CD14-positive monocyte (primary cell): Measurements from ENCODE around the gene PTPRN2. TPM values are rescaled to one million over a fixed set of nuclear protein-coding genes. Genes with fewer than 3 reads are reported as not detected.

ENCODE experiments used
- DNase-seq, 3 donors: peaks; one replicate each; pipeline ENCODE4 v3.0.0-alpha.2; 2011 to 2022
- H2AFZ ChIP-seq: 2 replicates; pipeline ENCODE4 v1.6.0; 2012; ENCODE audit warnings: mild to moderate bottlenecking, low read depth, low read length, inconsistent platforms; ENCODE audit not compliant: insufficient read depth, poor library complexity, severe bottlenecking
- H3K27ac ChIP-seq, 2 donors: 1 replicate in 1 of 2; 2 replicates in 1 of 2; pipeline ENCODE4 v1.5.1; 2012 to 2013; ENCODE audit warnings: low read length in 2 of 2, control low read depth in 1 of 2, inconsistent platforms in 1 of 2, low read depth in 1 of 2, mild to moderate bottlenecking in 1 of 2
- H3K27me3 ChIP-seq, 2 donors: one replicate each; pipeline versions ENCODE4 v1.6.0 to v1.6.1; 2011 to 2013; ENCODE audit warnings: low read length in 2 of 2; ENCODE audit not compliant: control insufficient read depth in 2 of 2, insufficient read depth in 2 of 2
- H3K36me3 ChIP-seq, 2 donors: replicated peaks in 1 of 2; 1 replicate in 1 of 2; 2 replicates in 1 of 2; pipeline versions ENCODE4 v1.5.1 to v1.6.1; 2012 to 2013; ENCODE audit warnings: low read length in 2 of 2, control low read depth in 1 of 2, inconsistent platforms in 1 of 2, mild to moderate bottlenecking in 1 of 2; ENCODE audit not compliant: insufficient read depth in 2 of 2, control insufficient read depth in 1 of 2
- H3K4me1 ChIP-seq, 2 donors: 1 replicate in 1 of 2; 2 replicates in 1 of 2; pipeline versions ENCODE4 v1.5.1 to v1.6.1; 2012 to 2013; ENCODE audit warnings: low read length in 2 of 2, control low read depth in 1 of 2, inconsistent platforms in 1 of 2, mild to moderate bottlenecking in 1 of 2, moderate library complexity in 1 of 2; ENCODE audit not compliant: insufficient read depth in 2 of 2, control insufficient read depth in 1 of 2
- H3K4me2 ChIP-seq: replicated peaks from 2 replicates; pipeline ENCODE3; 2012; ENCODE audit warnings: low read length, moderate library complexity, mild to moderate bottlenecking; ENCODE audit not compliant: poor library complexity, severe bottlenecking; ENCODE audit errors: extremely low read depth
- H3K4me3 ChIP-seq, 3 experiments: fragments of 200-600 bp in 1 of 3; sonication (generic) in 1 of 3; replicated peaks in 1 of 3; 1 replicate in 2 of 3; 2 replicates in 1 of 3; pipeline ENCODE4 v1.5.1; 2011 to 2013; ENCODE audit warnings: low read length in 3 of 3, mild to moderate bottlenecking in 3 of 3, control low read depth in 2 of 3, low read depth in 2 of 3, inconsistent platforms in 1 of 3, moderate library complexity in 1 of 3
- H3K79me2 ChIP-seq: 2 replicates; pipeline ENCODE4 v1.6.0; 2012; ENCODE audit warnings: mild to moderate bottlenecking, control low read depth, inconsistent platforms, low read length, moderate library complexity; ENCODE audit not compliant: insufficient read depth
- H3K9ac ChIP-seq: 2 replicates; pipeline ENCODE4 v1.6.0; 2017; ENCODE audit warnings: low read length, mild to moderate bottlenecking; ENCODE audit not compliant: insufficient read depth, poor library complexity, severe bottlenecking
- H3K9me3 ChIP-seq, 2 donors: replicated peaks in 1 of 2; 1 replicate in 1 of 2; 2 replicates in 1 of 2; pipeline versions ENCODE4 v1.5.1 to v1.6.1; 2012 to 2013; ENCODE audit warnings: low read length in 2 of 2, control low read depth in 1 of 2; ENCODE audit not compliant: control insufficient read depth in 1 of 2, insufficient read depth in 1 of 2
- H4K20me1 ChIP-seq: 2 replicates; pipeline ENCODE4 v1.6.0; 2012; ENCODE audit warnings: mild to moderate bottlenecking, low read length, control low read depth, moderate library complexity; ENCODE audit not compliant: insufficient read depth
- H3K27ac Mint-ChIP-seq, 7 donors: one replicate each; pipeline ENCODE4 v1.8.0; 2020; ENCODE audit warnings: mild to moderate bottlenecking in 7 of 7, mixed read lengths in 7 of 7, moderate library complexity in 6 of 7, inconsistent platforms in 2 of 7
- H3K27me3 Mint-ChIP-seq, 3 donors: one replicate each; pipeline ENCODE4 v1.8.0; 2021 to 2022; ENCODE audit warnings: low read depth in 3 of 3, mild to moderate bottlenecking in 3 of 3, mixed read lengths in 3 of 3, moderate library complexity in 3 of 3, inconsistent platforms in 1 of 3
- H3K36me3 Mint-ChIP-seq, 2 donors: one replicate each; pipeline ENCODE4 v1.8.0; 2020; ENCODE audit warnings: mixed read lengths in 2 of 2, inconsistent platforms in 1 of 2, mild to moderate bottlenecking in 1 of 2
- H3K4me1 Mint-ChIP-seq: one replicate; pipeline ENCODE4 v1.8.0; 2020; ENCODE audit warnings: mild to moderate bottlenecking, mixed read lengths
- H3K4me3 Mint-ChIP-seq, 2 donors: one replicate each; pipeline ENCODE4 v1.8.0; 2020; ENCODE audit warnings: mild to moderate bottlenecking in 2 of 2, mixed read lengths in 2 of 2, moderate library complexity in 1 of 2
- H3K9me3 Mint-ChIP-seq, 7 donors: one replicate each; pipeline ENCODE4 v1.8.0; 2020 to 2022; ENCODE audit warnings: mixed read lengths in 7 of 7, mild to moderate bottlenecking in 6 of 7, moderate library complexity in 6 of 7, inconsistent platforms in 2 of 7
- CTCF ChIP-seq: fragments of 200-600 bp; IDR thresholded peaks from one replicate; pipeline ENCODE4 v1.8.0; 2022; ENCODE audit warnings: antibody characterized with exemption, mild to moderate bottlenecking
- WGBS: methylation state at CpG from one replicate; pipeline ENCODE4 v1.1.5; 2013; ENCODE audit warnings: missing lambda C conversion rate; ENCODE audit not compliant: insufficient coverage; 5-methylcytosine and 5-hydroxymethylcytosine counted together
- intact Hi-C, 2 donors: fragments of 100-400 bp; cut with micrococcal nuclease; formaldehyde crosslinking; loops; one replicate each; pipeline versions ENCODE4 v1.15.0 to v1.15.1; 2023
- polyA plus RNA-seq, 3 donors: library from polyadenylated mRNA; depleted of rRNA in 1 of 3; unstranded in 2 of 3; stranded (reverse) in 1 of 3; fragments of 300-500 nt in 2 of 3; fragments of >200 nt in 1 of 3; fragmentation: Illumina TruSeq in 2 of 3; gene quantifications; 1 replicate in 2 of 3; 2 replicates in 1 of 3; pipeline ENCODE4 v1.2.3, GENCODE V29; 2012 to 2021

PTPRN2 gene
- polyA plus RNA-seq, 3 donors = 0.25 to 1.4 (median 0.97) TPM

GRCh38 chr7:158488181-158488971 is 99.2 kb downstream of the PTPRN2 start:
- no peak for DNase-seq
- H3K4me3 Mint-ChIP-seq = no peak overlapping the region
- no peak overlapping the region for H3K27ac ChIP-seq
- no peaks in the 10 kb centered on the region for H4K20me1 ChIP-seq
- H3K9ac ChIP-seq = no peak overlapping the region
- no peak overlapping the region for H3K27ac Mint-ChIP-seq
- TF ChIP-seq CTCF = no peak
- H3K36me3 Mint-ChIP-seq = no peaks in the 10 kb centered on the region
- no peaks in the 10 kb centered on the region for H3K36me3 ChIP-seq
- no peaks in the 10 kb centered on the region for H3K9me3 ChIP-seq
- H3K27me3 Mint-ChIP-seq = peaks cover 0 to 6% (median 3%) of the 10 kb centered on the region in 3 donors
- no peaks in the 10 kb centered on the region for H3K4me1 Mint-ChIP-seq
- no peaks in the 10 kb centered on the region for H3K4me1 ChIP-seq
- no peak overlapping the region for H3K4me2 ChIP-seq
- H3K4me3 ChIP-seq = no peak overlapping the region
- no peaks in the 10 kb centered on the region for H3K27me3 ChIP-seq
- no peak overlapping the region for H2AFZ ChIP-seq
- H3K9me3 Mint-ChIP-seq = peaks cover 0 to 5% (median 0%) of the 10 kb centered on the region in 7 donors
- 91% methylated on average over 41 of the region's 42 CpGs for WGBS
- H3K79me2 ChIP-seq = no peaks in the 10 kb centered on the region
- intact Hi-C loops = no loop called here

- H3K4me1 Mint-ChIP-seq = no peaks in the 10 kb centered on the region
- WGBS = 89% methylated on average over 9 of the region's 18 CpGs
- intact Hi-C loops = no loop called here
Measured at GRCh38 chr7:158487631-158488151, 99.9 kb downstream of the PTPRN2 start.

More at GRCh38 chr7:158487631-158488151, 99.9 kb downstream of the PTPRN2 start:
- Histone ChIP-seq H3K4me2 (no peak overlapping the region), H3K27ac (no peak overlapping the region), H4K20me1 (no peaks in the 10 kb centered on the region), H3K36me3 (no peaks in the 10 kb centered on the region), H3K79me2 (no peaks in the 10 kb centered on the region), H3K4me3 (no peak overlapping the region), H3K9me3 (no peaks in the 10 kb centered on the region), H3K27me3 (no peaks in the 10 kb centered on the region), H2AFZ (no peak overlapping the region), H3K9ac (no peak overlapping the region), H3K4me1 (no peaks in the 10 kb centered on the region)
- Mint-ChIP-seq H3K9me3 (peaks cover 0 to 5% (median 0%) of the 10 kb centered on the region in 7 donors), H3K27ac (no peak overlapping the region), H3K36me3 (no peaks in the 10 kb centered on the region), H3K27me3 (peaks cover 0 to 6% (median 3%) of the 10 kb centered on the region in 3 donors), H3K4me3 (no peak overlapping the region)
- no peak for TF ChIP-seq CTCF
- DNase-seq = no peak
